ENCODE data around the gene RFC4. TPM values are rescaled to one million over a fixed set of nuclear protein-coding genes. Genes with fewer than 3 reads are reported as not detected.
A peak's percentile ranks its signal among the peaks of the same experiment; 100 is the strongest.

Gene RFC4
- total RNA-seq, 1 experiment from 2014 or later: 107 TPM

GRCh38 chr3:186754871-186755270 is 51.4 kb downstream of the RFC4 start:
- H3K27ac Mint-ChIP-seq (ENCODE audit: unreplicated experiment): peak overlapping the region; percentile 53
- TF ChIP-seq, protein P1, sequence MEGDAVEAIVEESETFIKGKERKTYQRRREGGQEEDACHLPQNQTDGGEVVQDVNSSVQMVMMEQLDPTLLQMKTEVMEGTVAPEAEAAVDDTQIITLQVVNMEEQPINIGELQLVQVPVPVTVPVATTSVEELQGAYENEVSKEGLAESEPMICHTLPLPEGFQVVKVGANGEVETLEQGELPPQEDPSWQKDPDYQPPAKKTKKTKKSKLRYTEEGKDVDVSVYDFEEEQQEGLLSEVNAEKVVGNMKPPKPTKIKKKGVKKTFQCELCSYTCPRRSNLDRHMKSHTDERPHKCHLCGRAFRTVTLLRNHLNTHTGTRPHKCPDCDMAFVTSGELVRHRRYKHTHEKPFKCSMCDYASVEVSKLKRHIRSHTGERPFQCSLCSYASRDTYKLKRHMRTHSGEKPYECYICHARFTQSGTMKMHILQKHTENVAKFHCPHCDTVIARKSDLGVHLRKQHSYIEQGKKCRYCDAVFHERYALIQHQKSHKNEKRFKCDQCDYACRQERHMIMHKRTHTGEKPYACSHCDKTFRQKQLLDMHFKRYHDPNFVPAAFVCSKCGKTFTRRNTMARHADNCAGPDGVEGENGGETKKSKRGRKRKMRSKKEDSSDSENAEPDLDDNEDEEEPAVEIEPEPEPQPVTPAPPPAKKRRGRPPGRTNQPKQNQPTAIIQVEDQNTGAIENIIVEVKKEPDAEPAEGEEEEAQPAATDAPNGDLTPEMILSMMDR (IDR thresholded peaks at IDR 0.05; ENCODE audit: unreplicated experiment): no peak
- peaks cover 19% of the 10 kb centered on the region for H3K36me3 Mint-ChIP-seq (ENCODE audit: insufficient read depth, unreplicated experiment)
- peaks cover 43% of the 10 kb centered on the region for H3K4me1 Mint-ChIP-seq (ENCODE audit: low read depth, unreplicated experiment)
- H3K4me3 Mint-ChIP-seq (ENCODE audit: low read depth, unreplicated experiment): peak overlapping the region; percentile 38
- no peak for DNase-seq
- no peaks in the 10 kb centered on the region for H3K9me3 Mint-ChIP-seq (ENCODE audit: low read depth, unreplicated experiment)
- intact Hi-C loops (cut with micrococcal nuclease; ENCODE audit: unreplicated experiment): no loop called here
- CTCF ChIA-PET: no interaction called here
- no TSS peak for BruUV-seq (replicated peaks)
- H3K27me3 Mint-ChIP-seq (ENCODE audit: unreplicated experiment): no peaks in the 10 kb centered on the region

DNA sequence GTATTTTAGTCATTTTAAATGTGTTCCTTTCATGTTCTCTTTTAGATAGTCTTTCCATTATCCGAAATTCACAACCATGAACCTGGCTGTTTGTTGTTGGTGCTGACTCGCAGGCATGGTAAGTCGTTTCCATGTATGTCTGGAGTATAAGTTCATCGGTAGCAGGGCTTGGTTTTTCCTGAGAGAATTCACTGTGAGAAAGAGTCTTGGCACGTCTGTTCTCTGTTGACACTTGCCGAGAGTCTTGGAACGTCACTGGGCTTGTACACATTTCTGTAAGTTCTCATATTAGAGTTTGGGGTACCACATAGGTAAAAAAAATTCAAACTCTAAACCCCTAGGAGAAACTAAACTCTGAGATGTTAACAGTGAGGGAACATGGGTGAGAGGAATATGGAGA is 52.3 kb downstream of the RFC4 start:
- TF ChIP-seq, protein P1 (IDR thresholded peaks at IDR 0.05; ENCODE audit: unreplicated experiment): no peak
- Mint-ChIP-seq H3K4me1 (ENCODE audit: low read depth, unreplicated experiment) (peaks cover 37% of the 10 kb centered on the region), H3K9me3 (ENCODE audit: low read depth, unreplicated experiment) (no peaks in the 10 kb centered on the region), H3K27me3 (ENCODE audit: unreplicated experiment) (no peaks in the 10 kb centered on the region), H3K36me3 (ENCODE audit: insufficient read depth, unreplicated experiment) (peaks cover 19% of the 10 kb centered on the region), H3K4me3 (ENCODE audit: low read depth, unreplicated experiment) (peak overlapping the region; percentile 69), H3K27ac (ENCODE audit: unreplicated experiment) (peak overlapping the region; percentile 99)
- CTCF ChIA-PET: interaction anchor here (1.5 to 2.9 kb wide), 3 partner anchors 10 to 139 kb away, joined by 4 to 24 read pairs (median 18); no protein-coding TSS in a partner anchor
- BruUV-seq (replicated peaks): no TSS peak
- no peak for DNase-seq
- intact Hi-C loops (cut with micrococcal nuclease; ENCODE audit: unreplicated experiment): no loop called here

DNA sequence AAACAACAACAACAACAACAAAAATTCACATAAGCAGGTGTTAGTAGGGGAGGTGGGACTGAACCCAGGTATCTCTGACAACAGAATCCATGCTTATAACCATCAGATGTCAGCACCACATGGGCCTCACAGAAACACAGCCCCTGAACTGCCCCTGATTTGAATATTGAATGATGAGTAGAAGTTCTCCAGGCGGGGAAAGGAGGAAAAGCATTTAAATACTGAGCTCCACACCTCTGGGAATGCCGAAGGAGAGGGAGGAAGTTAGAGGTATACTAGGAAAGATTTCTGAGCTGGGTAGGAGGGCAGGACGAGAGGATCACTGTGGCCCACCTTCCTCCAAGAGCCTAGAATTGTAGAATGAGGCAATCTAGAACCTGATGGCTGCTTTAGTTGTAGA is 54.8 kb downstream of the RFC4 start:
- CTCF ChIA-PET: interaction anchor here (0.6 to 2.9 kb wide), 6 partner anchors 29 to 181 kb away, joined by 4 to 24 read pairs (median 5); partner anchors contain the start of gene DNAJB11
- TF ChIP-seq, protein P1 (IDR thresholded peaks at IDR 0.05; ENCODE audit: unreplicated experiment): no peak
- DNase-seq: no peak
- Mint-ChIP-seq H3K27ac (ENCODE audit: unreplicated experiment) (peak overlapping the region; percentile 99), H3K36me3 (ENCODE audit: insufficient read depth, unreplicated experiment) (peaks cover 24% of the 10 kb centered on the region), H3K27me3 (ENCODE audit: unreplicated experiment) (no peaks in the 10 kb centered on the region), H3K4me1 (ENCODE audit: low read depth, unreplicated experiment) (peaks cover 52% of the 10 kb centered on the region), H3K9me3 (ENCODE audit: low read depth, unreplicated experiment) (no peaks in the 10 kb centered on the region), H3K4me3 (ENCODE audit: low read depth, unreplicated experiment) (no peak overlapping the region)
- intact Hi-C loops (cut with micrococcal nuclease; ENCODE audit: unreplicated experiment): no loop called here
- no TSS peak for BruUV-seq (replicated peaks)

DNA sequence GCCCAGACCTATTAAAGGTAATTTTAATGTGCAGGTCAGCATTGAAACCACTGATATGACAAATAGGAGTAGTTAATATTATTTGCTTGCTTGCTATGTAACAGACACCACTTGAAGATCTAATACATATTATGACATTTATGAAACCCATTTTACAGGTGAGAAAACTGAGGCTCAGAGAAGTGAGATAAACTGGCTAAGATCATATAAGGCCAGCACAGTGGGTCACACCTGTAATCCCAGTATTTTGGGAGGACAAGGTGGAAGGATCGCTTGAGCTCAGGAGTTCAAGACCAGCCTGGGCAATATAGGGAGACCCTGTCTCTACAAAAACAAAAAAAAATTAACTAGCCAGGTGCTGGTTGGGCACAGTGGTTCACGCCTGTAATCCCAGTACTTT is 56.0 kb downstream of the RFC4 start:
- DNase-seq: no peak
- Mint-ChIP-seq H3K4me3 (ENCODE audit: low read depth, unreplicated experiment) (no peak overlapping the region), H3K9me3 (ENCODE audit: low read depth, unreplicated experiment) (no peaks in the 10 kb centered on the region), H3K27ac (ENCODE audit: unreplicated experiment) (peak overlapping the region; percentile 58), H3K36me3 (ENCODE audit: insufficient read depth, unreplicated experiment) (peaks cover 31% of the 10 kb centered on the region), H3K4me1 (ENCODE audit: low read depth, unreplicated experiment) (peaks cover 62% of the 10 kb centered on the region), H3K27me3 (ENCODE audit: unreplicated experiment) (no peaks in the 10 kb centered on the region)
- intact Hi-C loops (cut with micrococcal nuclease; ENCODE audit: unreplicated experiment): no loop called here
- no TSS peak for BruUV-seq (replicated peaks)
- TF ChIP-seq, protein P1 (IDR thresholded peaks at IDR 0.05; ENCODE audit: unreplicated experiment): no peak
- CTCF ChIA-PET: interaction anchor here (1.2 kb wide), 1 partner anchor 28 kb away, joined by 3 read pairs; no protein-coding TSS in a partner anchor
